SK-N-SH treated with all-trans-retinoic acid at 6 μM for 48 hours (cell line): ENCODE data around the gene TOM1L2.

Source experiments
- ATAC-seq: fragments of 200-7000 bp; cut with Tn5 transposase; 3 replicates; pipeline ENCODE4 v1.9.1; 2020; ENCODE audit warnings: mild to moderate bottlenecking, moderate library complexity
- ARNTL ChIP-seq: fragments of 450-650 bp; formaldehyde crosslinking; IDR thresholded peaks from 2 replicates; pipeline ENCODE4 v1.5.0; 2020; ENCODE audit warnings: low read depth, mild to moderate bottlenecking, moderate library complexity, borderline replicate concordance
- BACH2 ChIP-seq: fragments of 250-450 bp; sonication (Bioruptor Pico); IDR thresholded peaks from 2 replicates; pipeline ENCODE4 v1.9.0; 2021; ENCODE audit warnings: mild to moderate bottlenecking, borderline replicate concordance
- CREB5 ChIP-seq: fragments of 250-450 bp; sonication (Bioruptor Pico); IDR thresholded peaks from 2 replicates; pipeline ENCODE4 v1.5.1; 2020; ENCODE audit warnings: low read depth, mild to moderate bottlenecking, moderate library complexity
- CSDC2 ChIP-seq: fragments of 250-450 bp; sonication (Bioruptor Pico); IDR thresholded peaks from 2 replicates; pipeline ENCODE4 v1.5.0; 2020; ENCODE audit warnings: mild to moderate bottlenecking, moderate library complexity
- ESRRG ChIP-seq: fragments of 250-450 bp; sonication (Bioruptor Pico); IDR thresholded peaks from 2 replicates; pipeline ENCODE4 v1.6.1; 2021; ENCODE audit warnings: mild to moderate bottlenecking
- GLIS3 ChIP-seq: fragments of 250-450 bp; sonication (Bioruptor Pico); IDR thresholded peaks from 2 replicates; pipeline ENCODE4 v1.5.0; 2020; ENCODE audit warnings: mild to moderate bottlenecking, moderate library complexity
- ISL1 ChIP-seq: fragments of 250-450 bp; sonication (Bioruptor Pico); IDR thresholded peaks from 2 replicates; pipeline ENCODE4 v2.1.2; 2022; ENCODE audit warnings: mild to moderate bottlenecking, moderate library complexity
- OSR1 ChIP-seq: fragments of 250-450 bp; sonication (Bioruptor Pico); IDR thresholded peaks from 2 replicates; pipeline ENCODE4 v1.8.0; 2022; ENCODE audit warnings: moderate library complexity, mild to moderate bottlenecking, inconsistent platforms
- POU6F1 ChIP-seq: fragments of 250-450 bp; sonication (Bioruptor Pico); IDR thresholded peaks from 2 replicates; pipeline ENCODE4 v1.8.0; 2021; ENCODE audit warnings: low read depth, mild to moderate bottlenecking, moderate library complexity, borderline replicate concordance
- PPARA ChIP-seq: fragments of 250-450 bp; sonication (Bioruptor Pico); IDR thresholded peaks from 2 replicates; pipeline ENCODE4 v1.5.0; 2020; ENCODE audit warnings: mild to moderate bottlenecking, borderline replicate concordance
- RARB ChIP-seq: fragments of 250-450 bp; sonication (Bioruptor Pico); IDR thresholded peaks from 2 replicates; pipeline ENCODE4 v1.8.0; 2021; ENCODE audit warnings: mild to moderate bottlenecking, moderate library complexity
- SNAI2 ChIP-seq: fragments of 250-450 bp; sonication (Bioruptor Pico); IDR thresholded peaks from 2 replicates; pipeline ENCODE4 v1.5.0; 2020; ENCODE audit warnings: mild to moderate bottlenecking, moderate library complexity
- TCF4 ChIP-seq: fragments of 250-450 bp; sonication (Bioruptor Pico); IDR thresholded peaks from 2 replicates; pipeline ENCODE4 v1.8.0; 2021; ENCODE audit warnings: mild to moderate bottlenecking, moderate library complexity, borderline replicate concordance
- TOX ChIP-seq: fragments of 250-450 bp; sonication (Bioruptor Pico); IDR thresholded peaks from 2 replicates; pipeline ENCODE4 v1.8.0; 2021; ENCODE audit warnings: mild to moderate bottlenecking, moderate library complexity, borderline replicate concordance
- ZC3H10 ChIP-seq: fragments of 250-450 bp; sonication (Bioruptor Pico); IDR thresholded peaks from 2 replicates; pipeline ENCODE4 v1.5.1; 2021; ENCODE audit warnings: mild to moderate bottlenecking, moderate library complexity
- ZFP3 ChIP-seq: fragments of 250-450 bp; sonication (Bioruptor Pico); IDR thresholded peaks from 2 replicates; pipeline ENCODE4 v1.5.0; 2020; ENCODE audit warnings: mild to moderate bottlenecking, moderate library complexity
- ZFP30 ChIP-seq: fragments of 450-650 bp; formaldehyde crosslinking; IDR thresholded peaks from 2 replicates; pipeline ENCODE4 v1.5.0; 2022; ENCODE audit warnings: mild to moderate bottlenecking, moderate library complexity
- ZNF565 ChIP-seq: fragments of 450-650 bp; formaldehyde crosslinking; conservative IDR thresholded peaks from 2 replicates; pipeline ENCODE4 v1.5.0; 2020; ENCODE audit warnings: low read depth, mild to moderate bottlenecking, moderate library complexity
- ZNF70 ChIP-seq: fragments of 450-650 bp; formaldehyde crosslinking; IDR thresholded peaks from 2 replicates; pipeline ENCODE4 v1.5.0; 2020; ENCODE audit warnings: mild to moderate bottlenecking, moderate library complexity
- ZNF8 ChIP-seq: fragments of 450-650 bp; formaldehyde crosslinking; IDR thresholded peaks from 2 replicates; pipeline ENCODE4 v1.5.0; 2020; ENCODE audit warnings: mild to moderate bottlenecking, moderate library complexity
- TF ChIP-seq, protein P1 (sequence below): fragments of 250-450 bp; sonication (Bioruptor Pico); IDR thresholded peaks from 2 replicates; pipeline ENCODE4 v1.5.1; 2021; ENCODE audit warnings: mild to moderate bottlenecking, moderate library complexity
- TF ChIP-seq, protein P2 (sequence below): fragments of 250-450 bp; sonication (Bioruptor Pico); IDR thresholded peaks from 2 replicates; pipeline ENCODE4 v1.5.0; 2020; ENCODE audit warnings: mild to moderate bottlenecking, moderate library complexity

TOM1L2 gene

GRCh38 chr17:17983776-17984175, 11.6 kb upstream of the TOM1L2 start:
- TF ChIP-seq ESRRG (no peak), POU6F1 (no peak), OSR1 (no peak), ZNF565 (CRISPR knock-in tag) (no peak), PPARA (CRISPR knock-in tag) (no peak), ZC3H10 (CRISPR knock-in tag) (no peak), TCF4 (CRISPR knock-in tag) (no peak), GLIS3 (CRISPR knock-in tag) (no peak), ZFP3 (no peak), TOX (CRISPR knock-in tag) (no peak), SNAI2 (CRISPR knock-in tag) (no peak), BACH2 (CRISPR knock-in tag) (no peak), ZFP30 (CRISPR knock-in tag) (no peak), ARNTL (no peak), CREB5 (CRISPR knock-in tag) (no peak), ZNF70 (CRISPR knock-in tag) (no peak), ISL1 (CRISPR knock-in tag) (no peak)
- TF ChIP-seq, protein P1, sequence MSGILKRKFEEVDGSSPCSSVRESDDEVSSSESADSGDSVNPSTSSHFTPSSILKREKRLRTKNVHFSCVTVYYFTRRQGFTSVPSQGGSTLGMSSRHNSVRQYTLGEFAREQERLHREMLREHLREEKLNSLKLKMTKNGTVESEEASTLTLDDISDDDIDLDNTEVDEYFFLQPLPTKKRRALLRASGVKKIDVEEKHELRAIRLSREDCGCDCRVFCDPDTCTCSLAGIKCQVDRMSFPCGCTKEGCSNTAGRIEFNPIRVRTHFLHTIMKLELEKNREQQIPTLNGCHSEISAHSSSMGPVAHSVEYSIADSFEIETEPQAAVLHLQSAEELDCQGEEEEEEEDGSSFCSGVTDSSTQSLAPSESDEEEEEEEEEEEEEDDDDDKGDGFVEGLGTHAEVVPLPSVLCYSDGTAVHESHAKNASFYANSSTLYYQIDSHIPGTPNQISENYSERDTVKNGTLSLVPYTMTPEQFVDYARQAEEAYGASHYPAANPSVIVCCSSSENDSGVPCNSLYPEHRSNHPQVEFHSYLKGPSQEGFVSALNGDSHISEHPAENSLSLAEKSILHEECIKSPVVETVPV (CRISPR knock-in tag) = no peak
- TF ChIP-seq, protein P2, sequence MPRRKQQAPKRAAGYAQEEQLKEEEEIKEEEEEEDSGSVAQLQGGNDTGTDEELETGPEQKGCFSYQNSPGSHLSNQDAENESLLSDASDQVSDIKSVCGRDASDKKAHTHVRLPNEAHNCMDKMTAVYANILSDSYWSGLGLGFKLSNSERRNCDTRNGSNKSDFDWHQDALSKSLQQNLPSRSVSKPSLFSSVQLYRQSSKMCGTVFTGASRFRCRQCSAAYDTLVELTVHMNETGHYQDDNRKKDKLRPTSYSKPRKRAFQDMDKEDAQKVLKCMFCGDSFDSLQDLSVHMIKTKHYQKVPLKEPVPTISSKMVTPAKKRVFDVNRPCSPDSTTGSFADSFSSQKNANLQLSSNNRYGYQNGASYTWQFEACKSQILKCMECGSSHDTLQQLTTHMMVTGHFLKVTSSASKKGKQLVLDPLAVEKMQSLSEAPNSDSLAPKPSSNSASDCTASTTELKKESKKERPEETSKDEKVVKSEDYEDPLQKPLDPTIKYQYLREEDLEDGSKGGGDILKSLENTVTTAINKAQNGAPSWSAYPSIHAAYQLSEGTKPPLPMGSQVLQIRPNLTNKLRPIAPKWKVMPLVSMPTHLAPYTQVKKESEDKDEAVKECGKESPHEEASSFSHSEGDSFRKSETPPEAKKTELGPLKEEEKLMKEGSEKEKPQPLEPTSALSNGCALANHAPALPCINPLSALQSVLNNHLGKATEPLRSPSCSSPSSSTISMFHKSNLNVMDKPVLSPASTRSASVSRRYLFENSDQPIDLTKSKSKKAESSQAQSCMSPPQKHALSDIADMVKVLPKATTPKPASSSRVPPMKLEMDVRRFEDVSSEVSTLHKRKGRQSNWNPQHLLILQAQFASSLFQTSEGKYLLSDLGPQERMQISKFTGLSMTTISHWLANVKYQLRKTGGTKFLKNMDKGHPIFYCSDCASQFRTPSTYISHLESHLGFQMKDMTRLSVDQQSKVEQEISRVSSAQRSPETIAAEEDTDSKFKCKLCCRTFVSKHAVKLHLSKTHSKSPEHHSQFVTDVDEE = no peak
- ATAC-seq = no peak

GRCh38 chr17:17983376-17983775, 11.2 kb upstream of the TOM1L2 start:
- ATAC-seq = no peak
- no peak for TF ChIP-seq TOX (CRISPR knock-in tag)
- no peak for TF ChIP-seq BACH2 (CRISPR knock-in tag)
- TF ChIP-seq RARB (CRISPR knock-in tag) = no peak
- no peak for TF ChIP-seq ZFP3
- TF ChIP-seq, protein P2 = no peak
- TF ChIP-seq CREB5 (CRISPR knock-in tag) = no peak

- no peak for ATAC-seq
- TF ChIP-seq ZFP30 (CRISPR knock-in tag) (no peak), ZNF70 (CRISPR knock-in tag) (no peak), ZNF8 (CRISPR knock-in tag) (no peak), BACH2 (CRISPR knock-in tag) (no peak), GLIS3 (CRISPR knock-in tag) (no peak), ISL1 (CRISPR knock-in tag) (no peak), TOX (CRISPR knock-in tag) (no peak), CSDC2 (CRISPR knock-in tag) (no peak), TCF4 (CRISPR knock-in tag) (no peak), ZC3H10 (CRISPR knock-in tag) (no peak)
- TF ChIP-seq, protein P2 = no peak
These were observed 10.6 kb upstream of the TOM1L2 start for GRCh38 chr17:17982801-17983200.
